ENCODE measurements around the gene MIAT.
A peak's percentile ranks its signal among the peaks of the same experiment; 100 is the strongest.

MIAT gene

GRCh38 chr22:26615830-26616435, 41.5 kb upstream of the MIAT start:
- TF ChIP-seq SPI1 (IDR thresholded peaks at IDR 0.05; ENCODE audit: low read depth, low read length) (no peak), POLR2A (IDR thresholded peaks at IDR 0.05; ENCODE audit: low read depth, low read length) (no peak), PAX5 (IDR thresholded peaks at IDR 0.05; ENCODE audit: insufficient read depth, low read length, severe bottlenecking) (no peak), POU2F2 (IDR thresholded peaks at IDR 0.05; ENCODE audit: low read depth, low read length) (no peak), POLR2AphosphoS5 (IDR thresholded peaks at IDR 0.05; ENCODE audit: low read depth, low read length) (no peak), TAF1 (IDR thresholded peaks at IDR 0.05; ENCODE audit: low read depth, low read length) (no peak)
- no peak for DNase-seq (ENCODE audit: insufficient read length, low spot score)
- no peak for FAIRE-seq

- DNase-seq (ENCODE audit: insufficient read length, low spot score) (no peak), FAIRE-seq (no peak)
- TF ChIP-seq PAX5 (IDR thresholded peaks at IDR 0.05; ENCODE audit: insufficient read depth, low read length, severe bottlenecking): no peak
- no peak for TF ChIP-seq TAF1 (IDR thresholded peaks at IDR 0.05; ENCODE audit: low read depth, low read length)
- TF ChIP-seq POLR2AphosphoS5 (IDR thresholded peaks at IDR 0.05; ENCODE audit: low read depth, low read length): no peak
- no peak for TF ChIP-seq SPI1 (IDR thresholded peaks at IDR 0.05; ENCODE audit: low read depth, low read length)
- no peak for TF ChIP-seq POLR2A (IDR thresholded peaks at IDR 0.05; ENCODE audit: low read depth, low read length)
- TF ChIP-seq POU2F2 (IDR thresholded peaks at IDR 0.05; ENCODE audit: low read depth, low read length): no peak
These were observed 40.7 kb upstream of the MIAT start for GRCh38 chr22:26616650-26617049.

- FAIRE-seq (no peak), DNase-seq (ENCODE audit: insufficient read length, low spot score) (no peak)
These were observed 39.9 kb upstream of the MIAT start, which contains the start of gene CRYBB1 for GRCh38 chr22:26617271-26618199. Gene CRYBB1 (minus strand): TSS chr22:26618027. CDS start chr22:26616319, 1,708 bp downstream.

GRCh38 chr22:26618455-26618854, 38.9 kb upstream of the MIAT start:
- no peak for DNase-seq (ENCODE audit: insufficient read length, low spot score)
- peak; percentile 51 for FAIRE-seq
- TF ChIP-seq POLR2AphosphoS5 (IDR thresholded peaks at IDR 0.05; ENCODE audit: low read depth, low read length): no peak
- TF ChIP-seq POLR2A (IDR thresholded peaks at IDR 0.05; ENCODE audit: low read depth, low read length): no peak
- TF ChIP-seq TAF1 (IDR thresholded peaks at IDR 0.05; ENCODE audit: low read depth, low read length): no peak
- TF ChIP-seq SPI1 (IDR thresholded peaks at IDR 0.05; ENCODE audit: low read depth, low read length): no peak
- no peak for TF ChIP-seq PAX5 (IDR thresholded peaks at IDR 0.05; ENCODE audit: insufficient read depth, low read length, severe bottlenecking)
- TF ChIP-seq POU2F2 (IDR thresholded peaks at IDR 0.05; ENCODE audit: low read depth, low read length): no peak

More at GRCh38 chr22:26617271-26618199, 39.9 kb upstream of the MIAT start, which contains the start of gene CRYBB1:
- TF ChIP-seq SPI1 (IDR thresholded peaks at IDR 0.05; ENCODE audit: low read depth, low read length) (no peak), TAF1 (IDR thresholded peaks at IDR 0.05; ENCODE audit: low read depth, low read length) (no peak), PAX5 (IDR thresholded peaks at IDR 0.05; ENCODE audit: insufficient read depth, low read length, severe bottlenecking) (no peak), POLR2A (IDR thresholded peaks at IDR 0.05; ENCODE audit: low read depth, low read length) (no peak), POU2F2 (IDR thresholded peaks at IDR 0.05; ENCODE audit: low read depth, low read length) (no peak), POLR2AphosphoS5 (IDR thresholded peaks at IDR 0.05; ENCODE audit: low read depth, low read length) (no peak)

GRCh38 chr22:26619510-26619909, 37.9 kb upstream of the MIAT start:
- TF ChIP-seq POLR2AphosphoS5 (IDR thresholded peaks at IDR 0.05; ENCODE audit: low read depth, low read length): no peak
- no peak for TF ChIP-seq SPI1 (IDR thresholded peaks at IDR 0.05; ENCODE audit: low read depth, low read length)
- TF ChIP-seq POU2F2 (IDR thresholded peaks at IDR 0.05; ENCODE audit: low read depth, low read length): no peak
- TF ChIP-seq POLR2A (IDR thresholded peaks at IDR 0.05; ENCODE audit: low read depth, low read length): no peak
- TF ChIP-seq PAX5 (IDR thresholded peaks at IDR 0.05; ENCODE audit: insufficient read depth, low read length, severe bottlenecking): no peak
- TF ChIP-seq TAF1 (IDR thresholded peaks at IDR 0.05; ENCODE audit: low read depth, low read length): no peak
- FAIRE-seq (no peak), DNase-seq (ENCODE audit: insufficient read length, low spot score) (no peak)

GRCh38 chr22:26620197-26620596, 37.2 kb upstream of the MIAT start:
- no peak for FAIRE-seq
- no peak for DNase-seq (ENCODE audit: insufficient read length, low spot score)
- TF ChIP-seq POLR2A (IDR thresholded peaks at IDR 0.05; ENCODE audit: low read depth, low read length) (no peak), POU2F2 (IDR thresholded peaks at IDR 0.05; ENCODE audit: low read depth, low read length) (no peak), PAX5 (IDR thresholded peaks at IDR 0.05; ENCODE audit: insufficient read depth, low read length, severe bottlenecking) (no peak), SPI1 (IDR thresholded peaks at IDR 0.05; ENCODE audit: low read depth, low read length) (no peak)

- no peak for TF ChIP-seq SPI1 (IDR thresholded peaks at IDR 0.05; ENCODE audit: low read depth, low read length)
- TF ChIP-seq TAF1 (IDR thresholded peaks at IDR 0.05; ENCODE audit: low read depth, low read length): no peak
- DNase-seq (ENCODE audit: insufficient read length, low spot score) (no peak), FAIRE-seq (no peak)
These were observed 35.7 kb upstream of the MIAT start, which contains the start of gene CRYBA4 for GRCh38 chr22:26621663-26622062. Gene CRYBA4 (plus strand): TSS chr22:26621963. CDS start chr22:26622597, 634 bp downstream.

- DNase-seq (ENCODE audit: insufficient read length, low spot score): no peak
- TF ChIP-seq POLR2A (IDR thresholded peaks at IDR 0.05; ENCODE audit: low read depth, low read length) (no peak), SPI1 (IDR thresholded peaks at IDR 0.05; ENCODE audit: low read depth, low read length) (no peak), POU2F2 (IDR thresholded peaks at IDR 0.05; ENCODE audit: low read depth, low read length) (no peak), PAX5 (IDR thresholded peaks at IDR 0.05; ENCODE audit: insufficient read depth, low read length, severe bottlenecking) (no peak), POLR2AphosphoS5 (IDR thresholded peaks at IDR 0.05; ENCODE audit: low read depth, low read length) (no peak), TAF1 (IDR thresholded peaks at IDR 0.05; ENCODE audit: low read depth, low read length) (no peak)
- no peak for FAIRE-seq
These were observed 33.4 kb upstream of the MIAT start for GRCh38 chr22:26623984-26624383.

GRCh38 chr22:26624803-26625202, 32.6 kb upstream of the MIAT start:
- TF ChIP-seq POLR2AphosphoS5 (IDR thresholded peaks at IDR 0.05; ENCODE audit: low read depth, low read length) (no peak), TAF1 (IDR thresholded peaks at IDR 0.05; ENCODE audit: low read depth, low read length) (no peak)
- DNase-seq (ENCODE audit: insufficient read length, low spot score) (no peak), FAIRE-seq (no peak)

Measured in GM12891 (cell line).